Heart left ventricle (tissue), 13 donors: ENCODE data around the gene SMG1.
"Not testable (repeated sequence)": the region's sequence is repeated elsewhere in the genome, so short reads cannot be mapped to it uniquely, and the experiment has no call there.

ENCODE experiments used
- POLR2A ChIP-seq, 2 donors: fragments of 450-650 bp; IDR thresholded peaks; one replicate each; pipeline ENCODE4 v1.6.1; 2017; ENCODE audit warnings: antibody characterized with exemption in 2 of 2, mild to moderate bottlenecking in 2 of 2, moderate library complexity in 2 of 2
- TF ChIP-seq, protein P1 (sequence below), 12 donors: fragments of 200-600 bp; sonication (generic) in 4 of 12; IDR thresholded peaks; one replicate each; pipeline versions ENCODE4 v1.5.0 to v1.8.0; 2018 to 2022; ENCODE audit warnings: antibody characterized with exemption in 12 of 12, mild to moderate bottlenecking in 5 of 12
- donor health status: ischemic (EF 13 %, LVEDD 7.1; RV severe dilation, severe dysfunction).
- donor health status: DM: no; HTN: yes; CAD: no.
- donor health status: DM: no; HTN: no; CAD: no.
- donor health status: ischemic (EF 25% LVEDD 6.9; RV normal size, moderate dysfunction).
- donor health status: ischemic (EF 25% LVEDD 5.7; RV mildly dilated, moderate dysfunction).
- donor health status: ischemic (EF 35%, LVEDD 5.7; RV mildly dilated, moderate dysfunction).
- donor health status: nonischemic (EF 11% LVEDD 7.7; RV severe dilation, severe dysfunction).
- donor health status: DM: yes; HTN: yes; CAD: no.
- donor health status: PGD.
- donor health status: ischemic (EF 29% LVEDD 5.4; RV normal size, mild dysfunction).
- donor health status: nonischemic (EF 23%, LVEDD 6.1; RV moderate dilation, normal function).

DNA sequence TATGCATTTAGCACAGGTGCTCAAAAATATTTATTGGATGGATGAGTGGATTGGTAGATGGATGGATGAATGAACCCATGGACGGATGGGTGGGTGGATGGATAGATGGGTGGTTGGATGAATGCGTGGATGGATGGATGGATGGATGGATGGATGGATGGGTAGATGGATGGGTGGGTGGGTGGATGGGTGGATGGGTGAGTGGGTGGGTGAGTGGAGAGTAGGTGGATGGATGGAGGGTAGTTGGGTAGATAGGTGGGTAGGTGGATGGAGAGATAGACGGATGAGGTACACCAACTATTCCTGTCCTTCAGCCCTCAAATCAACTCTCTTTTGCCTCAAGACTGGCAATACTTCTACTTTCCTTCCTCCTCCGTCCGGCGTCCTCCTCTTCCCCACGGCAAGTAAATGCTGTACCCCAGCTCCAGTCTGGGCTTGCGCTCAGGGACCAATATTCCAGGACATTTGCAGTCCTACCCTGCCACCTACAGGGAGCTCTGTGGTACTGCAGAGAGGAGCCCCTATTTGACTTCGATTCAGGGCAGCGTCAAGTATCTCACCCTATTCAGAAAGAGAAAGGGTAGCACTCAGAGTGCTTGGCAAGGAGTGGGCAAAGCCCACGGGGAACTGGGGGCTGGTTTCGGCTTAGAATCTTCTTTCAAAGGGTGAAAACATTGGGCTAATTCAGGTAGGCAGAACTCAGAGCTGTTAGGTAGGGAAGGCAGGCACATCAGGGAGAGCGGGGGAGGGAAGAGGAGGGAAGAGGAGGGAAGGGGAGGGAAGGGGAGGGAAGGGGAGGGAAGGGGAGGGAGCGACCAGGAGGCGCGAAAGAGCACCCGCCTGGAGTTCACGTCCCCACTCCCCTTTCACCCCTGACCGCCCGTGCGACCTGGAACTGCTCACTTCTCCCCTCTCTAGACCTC is 166.3 kb downstream of the SMG1 start:
- TF ChIP-seq, protein P1, sequence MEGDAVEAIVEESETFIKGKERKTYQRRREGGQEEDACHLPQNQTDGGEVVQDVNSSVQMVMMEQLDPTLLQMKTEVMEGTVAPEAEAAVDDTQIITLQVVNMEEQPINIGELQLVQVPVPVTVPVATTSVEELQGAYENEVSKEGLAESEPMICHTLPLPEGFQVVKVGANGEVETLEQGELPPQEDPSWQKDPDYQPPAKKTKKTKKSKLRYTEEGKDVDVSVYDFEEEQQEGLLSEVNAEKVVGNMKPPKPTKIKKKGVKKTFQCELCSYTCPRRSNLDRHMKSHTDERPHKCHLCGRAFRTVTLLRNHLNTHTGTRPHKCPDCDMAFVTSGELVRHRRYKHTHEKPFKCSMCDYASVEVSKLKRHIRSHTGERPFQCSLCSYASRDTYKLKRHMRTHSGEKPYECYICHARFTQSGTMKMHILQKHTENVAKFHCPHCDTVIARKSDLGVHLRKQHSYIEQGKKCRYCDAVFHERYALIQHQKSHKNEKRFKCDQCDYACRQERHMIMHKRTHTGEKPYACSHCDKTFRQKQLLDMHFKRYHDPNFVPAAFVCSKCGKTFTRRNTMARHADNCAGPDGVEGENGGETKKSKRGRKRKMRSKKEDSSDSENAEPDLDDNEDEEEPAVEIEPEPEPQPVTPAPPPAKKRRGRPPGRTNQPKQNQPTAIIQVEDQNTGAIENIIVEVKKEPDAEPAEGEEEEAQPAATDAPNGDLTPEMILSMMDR (IDR thresholded peaks at IDR 0.05), result peak; percentile 48 to 67 (median 64)
- TF ChIP-seq POLR2A (IDR thresholded peaks at IDR 0.05), result not testable (repeated sequence)
